Activated CD4-positive, alpha-beta T cell treated with anti-CD3 and anti-CD28 coated beads, Interleukin-2, amount 50 U/mL, for 48 hours (primary cell): ENCODE results near the gene MAP2K3.
"Not testable (repeated sequence)": the region's sequence is repeated elsewhere in the genome, so short reads cannot be mapped to it uniquely, and the experiment has no call there.

Experiments
- DNase-seq, 2 experiments: peaks; one replicate each; pipeline ENCODE4 v3.0.0-alpha.2; 2020

MAP2K3 gene

GRCh38 chr17:21297597-21297996 lies 13.1 kb downstream of the MAP2K3 start:
- no peak for DNase-seq

- DNase-seq = no peak
Observed at GRCh38 chr17:21298056-21298982, 13.8 kb downstream of the MAP2K3 start.

- no peak for DNase-seq
Observed at GRCh38 chr17:21298983-21299519, 14.5 kb downstream of the MAP2K3 start.

- DNase-seq = no peak
Observed at GRCh38 chr17:21299981-21300600, 15.6 kb downstream of the MAP2K3 start.

- no peak for DNase-seq
Observed at GRCh38 chr17:21300601-21301571, 16.4 kb downstream of the MAP2K3 start.

- no peak for DNase-seq
Observed at GRCh38 chr17:21301593-21302550, 17.4 kb downstream of the MAP2K3 start.

GRCh38 chr17:21302711-21303425 lies 18.4 kb downstream of the MAP2K3 start:
- no peak for DNase-seq

GRCh38 chr17:21303441-21304065 lies 19.0 kb downstream of the MAP2K3 start:
- DNase-seq = no peak

- no peak for DNase-seq
Observed at GRCh38 chr17:21304091-21304490, 19.6 kb downstream of the MAP2K3 start.

- not testable (repeated sequence) for DNase-seq
Observed at GRCh38 chr17:21304551-21305151, 20.1 kb downstream of the MAP2K3 start.

GRCh38 chr17:21305431-21306180 lies 21.1 kb downstream of the MAP2K3 start:
- DNase-seq = not testable (repeated sequence)

GRCh38 chr17:21306611-21307272 lies 22.2 kb downstream of the MAP2K3 start:
- not testable (repeated sequence) for DNase-seq

GRCh38 chr17:21307273-21307625 lies 22.7 kb downstream of the MAP2K3 start:
- not testable (repeated sequence) for DNase-seq

GRCh38 chr17:21308931-21309381 lies 24.4 kb downstream of the MAP2K3 start:
- not testable (repeated sequence) for DNase-seq

GRCh38 chr17:21310061-21310765 lies 25.7 kb downstream of the MAP2K3 start:
- not testable (repeated sequence) for DNase-seq

- not testable (repeated sequence) for DNase-seq
Observed at GRCh38 chr17:21310766-21311602, 26.5 kb downstream of the MAP2K3 start.

- no peak for DNase-seq
Observed at GRCh38 chr17:21313320-21313719, 28.8 kb downstream of the MAP2K3 start.
